ENCODE measurements around the gene USP46. TPM values are rescaled to one million over a fixed set of nuclear protein-coding genes. Genes with fewer than 3 reads are reported as not detected.

USP46 gene
- total RNA-seq, 6 experiments from 2014 or later: 4.0 to 5.7 (median 4.9) TPM

DNA sequence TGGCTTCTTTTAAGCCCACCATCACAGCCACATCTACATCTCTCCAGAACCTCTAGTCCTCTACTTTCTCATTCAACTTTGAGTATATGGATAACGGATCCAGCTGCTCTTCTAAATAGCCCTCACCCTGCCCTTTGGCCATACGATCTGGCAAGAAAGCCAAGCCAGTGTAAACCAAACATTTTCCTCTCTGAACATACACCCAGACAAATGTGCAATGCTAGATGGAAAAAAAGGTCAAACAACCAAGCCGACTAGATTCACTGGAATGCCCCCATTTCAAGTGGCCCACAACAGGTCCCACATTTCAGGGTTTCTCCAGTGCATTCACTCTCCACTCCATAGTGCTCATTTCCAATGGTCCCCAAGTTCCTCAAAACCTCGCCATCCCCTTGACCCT is 24.0 kb downstream of the USP46 start:
- WGBS (ENCODE audit: insufficient coverage, low coverage, low lambda C conversion rate, missing lambda C conversion rate): 49% methylated on average over 4 of the region's 4 CpGs
- intact Hi-C loops (cut with DNase I): no loop called here
- Histone ChIP-seq H3K27me3 (no peaks in the 10 kb centered on the region), H3K36me3 (no peaks in the 10 kb centered on the region), H3K27ac (peak overlapping the region in 1 of 3 donors; percentile 45), H3K9me3 (no peaks in the 10 kb centered on the region), H3K4me3 (no peak overlapping the region), H3K4me1 (peaks cover 0 to 11% (median 3%) of the 10 kb centered on the region in 4 donors)
- TF ChIP-seq, protein P1, sequence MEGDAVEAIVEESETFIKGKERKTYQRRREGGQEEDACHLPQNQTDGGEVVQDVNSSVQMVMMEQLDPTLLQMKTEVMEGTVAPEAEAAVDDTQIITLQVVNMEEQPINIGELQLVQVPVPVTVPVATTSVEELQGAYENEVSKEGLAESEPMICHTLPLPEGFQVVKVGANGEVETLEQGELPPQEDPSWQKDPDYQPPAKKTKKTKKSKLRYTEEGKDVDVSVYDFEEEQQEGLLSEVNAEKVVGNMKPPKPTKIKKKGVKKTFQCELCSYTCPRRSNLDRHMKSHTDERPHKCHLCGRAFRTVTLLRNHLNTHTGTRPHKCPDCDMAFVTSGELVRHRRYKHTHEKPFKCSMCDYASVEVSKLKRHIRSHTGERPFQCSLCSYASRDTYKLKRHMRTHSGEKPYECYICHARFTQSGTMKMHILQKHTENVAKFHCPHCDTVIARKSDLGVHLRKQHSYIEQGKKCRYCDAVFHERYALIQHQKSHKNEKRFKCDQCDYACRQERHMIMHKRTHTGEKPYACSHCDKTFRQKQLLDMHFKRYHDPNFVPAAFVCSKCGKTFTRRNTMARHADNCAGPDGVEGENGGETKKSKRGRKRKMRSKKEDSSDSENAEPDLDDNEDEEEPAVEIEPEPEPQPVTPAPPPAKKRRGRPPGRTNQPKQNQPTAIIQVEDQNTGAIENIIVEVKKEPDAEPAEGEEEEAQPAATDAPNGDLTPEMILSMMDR (IDR thresholded peaks at IDR 0.05): no peak
- peak in 1 of 3 donors; percentile 67 for DNase-seq
- ATAC-seq: peak; percentile 70 to 96 (median 86)

DNA sequence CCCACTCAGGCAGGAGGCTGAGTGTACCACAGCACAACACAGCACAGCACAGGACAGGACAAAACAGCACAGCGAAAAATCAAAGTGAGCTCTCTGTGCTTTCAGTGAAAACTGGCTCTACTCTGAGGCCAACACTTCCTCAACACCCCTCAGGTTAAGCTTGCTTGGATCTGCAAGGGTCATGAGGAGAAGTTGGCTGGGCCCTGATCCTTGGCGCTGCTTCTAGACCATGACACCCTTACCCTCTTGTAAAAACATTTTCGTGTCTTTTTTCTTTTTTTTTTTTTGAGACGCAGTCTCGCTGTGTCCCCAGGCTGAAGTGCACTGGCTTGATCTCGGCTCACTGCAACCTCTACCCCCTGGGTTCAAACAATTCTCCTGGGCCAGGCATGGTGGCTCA is 25.3 kb downstream of the USP46 start:
- DNase-seq: no peak
- TF ChIP-seq POLR2A (IDR thresholded peaks at IDR 0.05): no peak
- TF ChIP-seq, protein P1 (IDR thresholded peaks at IDR 0.05): no peak
- no peaks in the 10 kb centered on the region for H3K36me3 ChIP-seq
- no peak for ATAC-seq
- intact Hi-C loops (cut with DNase I): no loop called here
- H3K27me3 ChIP-seq: no peaks in the 10 kb centered on the region
- no peak overlapping the region for H3K4me3 ChIP-seq
- no peak overlapping the region for H3K27ac ChIP-seq
- no peaks in the 10 kb centered on the region for H3K9me3 ChIP-seq
- peaks cover 0 to 11% (median 3%) of the 10 kb centered on the region in 4 donors for H3K4me1 ChIP-seq
- WGBS (ENCODE audit: insufficient coverage, low coverage, low lambda C conversion rate, missing lambda C conversion rate): 93% methylated on average over 5 of the region's 6 CpGs

DNA sequence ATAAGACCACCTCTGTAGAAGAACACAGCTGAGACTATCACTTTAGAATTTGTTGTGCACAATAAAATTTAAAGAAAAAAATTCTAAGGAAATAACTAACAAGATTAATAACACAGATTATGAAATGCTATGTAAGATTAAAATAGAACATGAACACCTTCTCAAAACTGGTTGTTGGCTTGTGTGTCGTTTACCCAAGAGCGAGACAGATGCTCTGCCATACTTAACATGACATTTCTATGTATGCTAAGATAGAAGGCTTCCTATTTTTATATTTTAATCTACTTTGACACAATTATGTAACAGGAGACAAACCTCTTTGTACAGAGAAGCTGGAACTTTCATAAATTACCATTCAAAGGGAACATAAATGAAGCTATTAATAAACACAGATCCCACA is 30.1 kb downstream of the USP46 start:
- ATAC-seq: no peak

DNA sequence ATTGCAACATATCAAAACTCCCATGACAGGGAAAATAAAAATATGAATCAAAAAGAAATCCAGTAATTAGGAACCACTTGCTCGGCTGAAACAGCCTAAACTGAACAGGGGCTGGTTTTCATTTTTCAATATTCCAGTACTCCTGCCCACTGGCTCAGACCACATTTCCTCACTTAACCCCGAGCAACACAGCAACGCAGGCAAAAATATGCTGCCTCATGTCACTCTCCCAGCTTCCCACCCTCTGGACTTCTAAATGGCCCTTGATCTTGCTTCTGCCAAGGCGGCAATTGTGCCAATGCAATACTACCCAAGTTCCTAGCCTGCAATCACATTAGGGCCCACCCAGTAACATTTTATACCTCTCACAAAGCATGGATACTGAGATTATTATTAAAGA is 30.6 kb downstream of the USP46 start:
- DNase-seq (no peak), ATAC-seq (no peak)
- no peak overlapping the region for H3K27ac ChIP-seq
- H3K4me1 ChIP-seq: no peaks in the 10 kb centered on the region
- WGBS (ENCODE audit: insufficient coverage, low coverage, low lambda C conversion rate, missing lambda C conversion rate): 88% methylated on average over 2 of the region's 4 CpGs
- no peak for TF ChIP-seq POLR2A (IDR thresholded peaks at IDR 0.05)
- TF ChIP-seq, protein P1 (IDR thresholded peaks at IDR 0.05): no peak
- no peaks in the 10 kb centered on the region for H3K9me3 ChIP-seq
- peaks cover 0 to 8% (median 0%) of the 10 kb centered on the region in 4 donors for H3K36me3 ChIP-seq
- H3K27me3 ChIP-seq: no peaks in the 10 kb centered on the region
- intact Hi-C loops (cut with DNase I): no loop called here
- H3K4me3 ChIP-seq: no peak overlapping the region

More for the DNA sequence above, 30.1 kb downstream of the USP46 start:
- 86% methylated on average over 2 of the region's 2 CpGs for WGBS (ENCODE audit: insufficient coverage, low coverage, low lambda C conversion rate, missing lambda C conversion rate)
- TF ChIP-seq, protein P1 (IDR thresholded peaks at IDR 0.05): no peak
- no peak for TF ChIP-seq POLR2A (IDR thresholded peaks at IDR 0.05)
- no peak overlapping the region for H3K4me3 ChIP-seq
- no peak overlapping the region for H3K27ac ChIP-seq
- H3K9me3 ChIP-seq: no peaks in the 10 kb centered on the region
- no peak for DNase-seq
- no peaks in the 10 kb centered on the region for H3K4me1 ChIP-seq
- peaks cover 0 to 8% (median 0%) of the 10 kb centered on the region in 4 donors for H3K36me3 ChIP-seq
- H3K27me3 ChIP-seq: no peaks in the 10 kb centered on the region
- intact Hi-C loops (cut with DNase I): no loop called here

DNA sequence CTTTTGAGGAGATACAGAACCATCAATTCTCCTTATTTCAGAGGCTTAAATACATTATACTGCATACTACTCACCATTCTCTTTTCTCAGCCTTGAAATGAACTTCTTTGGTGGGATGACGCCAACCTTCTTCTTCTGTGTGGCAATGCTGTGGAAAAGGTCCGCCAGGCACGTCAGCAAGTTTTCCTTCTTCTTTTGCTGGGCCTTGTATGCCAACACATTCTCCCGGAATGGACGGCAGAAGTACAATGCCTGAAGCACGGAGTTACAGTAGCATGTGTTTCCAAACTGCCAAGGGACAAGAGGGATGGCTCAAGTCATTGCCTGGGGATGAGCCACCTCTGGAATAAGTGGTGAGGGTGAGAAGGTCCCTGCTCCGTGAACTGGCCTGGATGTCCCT is 31.2 kb downstream of the USP46 start:
- Histone ChIP-seq H3K36me3 (peaks cover 0 to 8% (median 0%) of the 10 kb centered on the region in 4 donors), H3K4me1 (no peaks in the 10 kb centered on the region), H3K9me3 (no peaks in the 10 kb centered on the region), H3K27ac (no peak overlapping the region), H3K4me3 (no peak overlapping the region), H3K27me3 (no peaks in the 10 kb centered on the region)
- intact Hi-C loops (cut with DNase I): no loop called here
- 91% methylated on average over 7 of the region's 7 CpGs for WGBS (ENCODE audit: insufficient coverage, low coverage, low lambda C conversion rate, missing lambda C conversion rate)
- peak in 1 of 4 donors; percentile 47 for ATAC-seq
- DNase-seq: no peak
- TF ChIP-seq, protein P1 (IDR thresholded peaks at IDR 0.05): no peak
- no peak for TF ChIP-seq POLR2A (IDR thresholded peaks at IDR 0.05)
